Adrenal gland (tissue), 5 donors: ENCODE measurements around the gene TMEM42.

ENCODE experiments used
- POLR2A ChIP-seq, 2 donors: fragments of 450-650 bp; IDR thresholded peaks; one replicate each; pipeline ENCODE4 v1.6.1; 2017; ENCODE audit warnings: antibody characterized with exemption in 2 of 2, mild to moderate bottlenecking in 2 of 2, moderate library complexity in 1 of 2
- TF ChIP-seq, protein P1 (sequence below), 6 experiments: fragments of 450-650 bp in 4 of 6; fragments of 200-600 bp in 2 of 6; sonication (generic) in 1 of 6; IDR thresholded peaks; 1 replicate in 5 of 6; 2 replicates in 1 of 6; pipeline versions ENCODE4 v1.5.1 to v1.8.0; 2016 to 2021; ENCODE audit warnings: antibody characterized with exemption in 6 of 6, mild to moderate bottlenecking in 2 of 6, moderate library complexity in 1 of 6
- donor health status: DM: no; HTN: no; CAD: no.

DNA sequence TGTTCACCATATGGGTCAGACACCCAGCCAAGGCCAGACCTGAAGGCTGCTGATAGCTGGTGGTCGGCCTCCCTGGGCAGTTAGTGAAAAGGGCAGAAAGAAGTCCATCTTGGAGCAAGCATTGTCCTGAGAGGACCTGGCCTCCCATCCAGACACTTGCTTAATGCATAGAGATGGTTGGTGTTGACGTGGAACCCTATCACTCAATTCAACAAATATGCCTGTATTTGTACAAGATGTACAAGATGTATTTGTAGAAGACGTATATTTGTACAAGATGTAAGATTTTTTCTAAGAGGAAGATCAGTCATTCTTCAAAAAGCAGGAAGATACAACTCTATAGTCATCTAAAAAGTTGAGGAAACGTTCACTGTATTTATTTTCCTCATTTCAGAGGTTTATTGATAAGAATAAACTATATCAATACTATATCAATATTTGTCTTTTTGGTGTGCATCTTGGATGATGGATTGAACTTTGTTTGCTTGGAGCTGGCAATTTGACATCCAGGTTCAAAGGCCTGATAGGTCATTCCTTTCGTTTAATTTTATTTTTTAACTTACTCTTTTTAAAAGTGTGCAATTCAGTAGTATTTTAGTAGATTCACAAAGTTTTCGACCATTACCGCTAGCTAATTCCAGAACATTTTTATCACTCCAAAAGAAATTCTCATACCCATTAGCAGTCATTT is 5.9 kb downstream of the TMEM42 start:
- TF ChIP-seq, protein P1, sequence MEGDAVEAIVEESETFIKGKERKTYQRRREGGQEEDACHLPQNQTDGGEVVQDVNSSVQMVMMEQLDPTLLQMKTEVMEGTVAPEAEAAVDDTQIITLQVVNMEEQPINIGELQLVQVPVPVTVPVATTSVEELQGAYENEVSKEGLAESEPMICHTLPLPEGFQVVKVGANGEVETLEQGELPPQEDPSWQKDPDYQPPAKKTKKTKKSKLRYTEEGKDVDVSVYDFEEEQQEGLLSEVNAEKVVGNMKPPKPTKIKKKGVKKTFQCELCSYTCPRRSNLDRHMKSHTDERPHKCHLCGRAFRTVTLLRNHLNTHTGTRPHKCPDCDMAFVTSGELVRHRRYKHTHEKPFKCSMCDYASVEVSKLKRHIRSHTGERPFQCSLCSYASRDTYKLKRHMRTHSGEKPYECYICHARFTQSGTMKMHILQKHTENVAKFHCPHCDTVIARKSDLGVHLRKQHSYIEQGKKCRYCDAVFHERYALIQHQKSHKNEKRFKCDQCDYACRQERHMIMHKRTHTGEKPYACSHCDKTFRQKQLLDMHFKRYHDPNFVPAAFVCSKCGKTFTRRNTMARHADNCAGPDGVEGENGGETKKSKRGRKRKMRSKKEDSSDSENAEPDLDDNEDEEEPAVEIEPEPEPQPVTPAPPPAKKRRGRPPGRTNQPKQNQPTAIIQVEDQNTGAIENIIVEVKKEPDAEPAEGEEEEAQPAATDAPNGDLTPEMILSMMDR (IDR thresholded peaks at IDR 0.05): no peak
- TF ChIP-seq POLR2A (IDR thresholded peaks at IDR 0.05): no peak
